D721Med (cell line): ENCODE measurements around the gene CABYR.

ENCODE experiments used
- DNase-seq: peaks from one replicate; pipeline ENCODE4 v3.0.0; 2011; ENCODE audit warnings: low spot score; ENCODE audit not compliant: insufficient read length
- FAIRE-seq: peaks from 2 replicates; lab custom pipeline; 2011; peaks lifted over from hg19 to GRCh38; lab: Jason Lieb, UNC
- CTCF ChIP-seq: IDR thresholded peaks from 2 replicates; pipeline ENCODE4 v1.5.1; 2012; ENCODE audit warnings: mild to moderate bottlenecking, control low read depth; ENCODE audit not compliant: insufficient read depth; ENCODE audit errors: missing control alignments

The CABYR gene

GRCh38 chr18:24138789-24139616, at the start of gene CABYR:
Gene CABYR (plus strand): TSS chr18:24139062. CDS start chr18:24143115, 4,053 bp downstream.
- DNase-seq (peak; percentile 55), FAIRE-seq (no peak)
- TF ChIP-seq CTCF: no peak

GRCh38 chr18:24089076-24089475, 49.8 kb upstream of the CABYR start:
- no peak for FAIRE-seq
- no peak for DNase-seq
- no peak for TF ChIP-seq CTCF

- DNase-seq (no peak), FAIRE-seq (peak; percentile 98)
- no peak for TF ChIP-seq CTCF
These were observed 49.1 kb upstream of the CABYR start for GRCh38 chr18:24089515-24090337.

- FAIRE-seq (no peak), DNase-seq (no peak)
- no peak for TF ChIP-seq CTCF
These were observed 48.0 kb upstream of the CABYR start for GRCh38 chr18:24090876-24091275.

GRCh38 chr18:24094561-24094960, 44.3 kb upstream of the CABYR start:
- DNase-seq (no peak), FAIRE-seq (no peak)
- TF ChIP-seq CTCF: no peak

GRCh38 chr18:24095976-24096375, 42.9 kb upstream of the CABYR start:
- DNase-seq (no peak), FAIRE-seq (no peak)
- no peak for TF ChIP-seq CTCF
